HK-2 (cell line): ENCODE results near the gene CRELD2.

ENCODE experiments used
- DNase-seq: peaks from one replicate; pipeline ENCODE4 v3.0.0-alpha.2; 2018; ENCODE audit not compliant: unreplicated experiment

Gene CRELD2

DNA sequence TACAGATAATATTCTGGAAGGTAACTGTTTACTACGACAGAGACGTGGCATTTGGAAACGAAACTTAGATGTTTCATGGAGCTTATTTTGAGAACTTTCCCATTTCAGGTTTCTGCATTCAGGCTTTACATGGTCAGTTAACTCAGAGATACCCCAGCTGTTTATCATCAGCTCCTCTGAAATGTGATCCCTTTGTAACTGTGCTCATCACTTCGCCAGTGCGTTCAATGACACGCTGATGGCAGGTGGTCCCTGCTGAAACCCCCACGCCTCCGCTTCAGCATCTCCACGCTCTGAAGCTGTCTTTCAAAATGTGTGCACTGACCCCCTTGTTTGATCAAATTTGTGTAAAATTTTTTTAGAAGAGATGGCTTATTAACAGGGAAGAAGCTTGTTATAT lies 30.7 kb upstream of the CRELD2 start:
- no peak for DNase-seq

- no peak for DNase-seq
Measured at GRCh38 chr22:49889071-49889470, 29.4 kb upstream of the CRELD2 start.

DNA sequence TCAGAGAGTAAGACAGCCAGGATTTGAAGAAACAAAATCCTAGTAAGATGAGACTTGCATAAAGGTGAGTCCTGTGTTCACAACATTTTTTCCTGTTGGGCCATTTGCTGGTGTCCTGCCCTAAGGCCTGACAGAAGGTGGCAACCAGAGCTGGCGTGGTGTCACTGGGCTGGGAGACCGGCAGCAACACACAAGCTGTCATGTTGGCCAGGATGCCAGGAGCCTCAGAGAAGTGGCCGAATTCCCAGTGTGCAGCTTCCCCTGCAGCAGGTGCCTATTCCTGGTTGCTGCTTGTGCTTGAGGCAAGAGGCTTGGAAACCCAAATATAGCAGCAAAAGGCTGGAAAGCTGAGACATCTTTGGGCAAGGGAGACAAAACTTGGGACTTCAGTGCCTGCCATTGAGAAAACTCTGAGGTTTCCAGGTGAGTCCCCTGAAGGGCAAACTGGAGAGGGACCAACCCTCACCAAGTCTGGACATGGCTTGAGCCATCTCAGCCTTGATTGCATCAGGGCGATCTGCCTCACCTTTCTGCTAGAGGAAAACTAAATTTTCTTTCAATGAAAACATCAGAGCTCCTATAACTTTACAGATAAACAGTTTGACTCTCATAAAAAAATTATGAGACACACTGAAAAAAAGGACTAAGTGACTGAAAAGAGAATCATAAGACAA lies 26.1 kb upstream of the CRELD2 start:
- DNase-seq: no peak

DNA sequence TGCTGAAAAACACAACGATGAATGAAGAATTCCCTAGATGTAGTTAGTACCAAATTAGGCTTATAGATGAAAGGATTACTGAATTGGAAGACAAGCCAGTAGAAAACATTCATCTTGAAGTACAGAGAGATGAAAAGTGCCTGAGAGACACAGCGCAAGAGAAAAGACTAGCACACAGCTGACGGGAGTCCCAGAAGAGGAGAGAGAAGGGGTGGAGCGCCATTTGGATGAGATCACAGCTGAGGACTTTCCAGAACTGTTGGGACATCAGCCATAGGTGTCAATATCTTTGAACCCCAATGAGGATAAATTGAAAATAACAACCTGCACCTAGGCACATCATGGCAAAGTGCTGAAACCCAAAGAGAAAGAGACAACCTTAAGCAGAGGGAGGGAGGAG lies 25.4 kb upstream of the CRELD2 start:
- no peak for DNase-seq

DNA sequence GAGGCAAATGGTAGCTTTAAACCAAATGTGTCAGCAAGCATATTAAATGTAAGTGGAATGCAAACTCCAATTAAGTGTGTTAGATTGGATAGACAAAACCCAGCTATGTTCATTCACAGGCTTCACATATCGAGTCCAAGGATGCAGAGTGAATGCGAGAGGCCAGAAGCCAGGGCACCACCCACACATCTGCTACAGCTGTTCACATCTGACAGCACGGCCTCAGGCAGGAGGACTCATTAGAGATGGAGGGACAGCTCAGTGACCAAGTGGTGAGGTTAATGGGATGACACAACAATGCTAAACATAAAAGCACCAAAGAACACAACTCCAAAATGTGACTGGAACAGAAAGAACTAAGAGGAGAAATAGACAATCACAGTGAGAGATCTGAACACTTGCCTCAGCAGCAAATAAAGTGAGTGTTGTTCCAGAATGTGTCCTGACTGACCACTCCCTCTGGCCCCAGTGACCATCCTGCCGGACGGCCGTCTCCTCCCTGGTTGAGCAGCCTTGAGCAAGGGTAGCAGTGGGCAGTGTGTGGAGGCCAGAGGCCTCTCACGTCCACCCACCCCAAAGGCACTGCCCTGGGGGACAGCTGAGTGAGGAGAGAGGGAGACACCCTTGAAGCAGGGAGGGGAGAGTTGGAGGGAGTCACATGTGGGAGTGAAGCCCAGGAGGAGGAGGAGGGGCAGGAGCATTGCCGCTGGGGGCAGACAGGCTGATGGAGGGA lies 23.9 kb upstream of the CRELD2 start:
- no peak for DNase-seq

GRCh38 chr22:49896201-49896600 lies 22.2 kb upstream of the CRELD2 start:
- no peak for DNase-seq

DNA sequence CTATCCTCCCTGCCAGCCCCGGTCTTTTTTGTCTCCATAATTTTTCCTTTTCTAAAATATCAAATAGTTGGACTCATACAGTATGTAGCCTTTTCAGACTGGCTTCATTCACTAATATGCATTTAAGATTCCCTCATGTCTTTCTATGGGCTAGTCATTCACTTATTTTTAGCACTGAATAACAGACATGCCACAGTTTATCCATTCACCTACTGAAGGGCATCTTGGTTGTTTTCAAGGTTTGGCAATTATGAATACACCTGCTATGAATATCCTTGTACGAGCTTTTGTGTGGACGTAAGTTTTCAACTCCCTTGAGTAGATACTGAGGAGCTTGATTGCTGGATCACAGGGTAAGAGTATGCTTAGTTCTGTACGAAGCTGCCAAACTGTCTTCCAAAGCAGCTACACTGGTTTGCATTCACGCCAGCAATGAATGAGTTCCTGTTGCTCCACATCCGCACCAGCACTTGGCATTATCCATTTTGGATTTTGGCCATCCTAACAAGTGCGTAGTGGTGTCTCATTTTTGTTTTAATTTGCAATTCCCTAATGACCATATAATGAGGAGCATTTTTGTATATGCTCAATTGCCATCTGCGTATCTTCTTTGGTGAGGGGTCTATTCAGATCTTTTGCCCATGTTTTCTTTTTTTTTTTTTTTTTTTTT lies 21.3 kb upstream of the CRELD2 start:
- DNase-seq: no peak

DNA sequence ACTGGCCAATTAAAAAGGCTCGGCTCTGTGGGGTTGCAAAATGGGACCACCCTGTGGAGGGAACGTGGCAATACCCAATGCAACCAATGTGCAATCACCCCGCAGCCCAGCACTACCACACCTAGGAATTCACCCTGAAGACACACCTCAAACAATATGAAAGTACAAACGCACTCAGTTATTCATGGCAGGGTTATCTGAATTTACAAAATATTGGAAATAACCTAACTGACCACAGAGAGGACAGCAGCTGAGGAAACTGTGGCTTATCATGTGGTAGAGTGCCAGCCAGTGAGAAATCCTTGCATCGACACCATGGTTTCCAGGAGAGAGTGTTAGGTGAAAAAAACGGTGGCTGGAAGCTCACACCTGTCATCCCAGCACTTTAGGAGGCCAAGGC lies 18.9 kb upstream of the CRELD2 start:
- no peak for DNase-seq

GRCh38 chr22:49900441-49901230 lies 17.8 kb upstream of the CRELD2 start:
- DNase-seq: no peak

DNA sequence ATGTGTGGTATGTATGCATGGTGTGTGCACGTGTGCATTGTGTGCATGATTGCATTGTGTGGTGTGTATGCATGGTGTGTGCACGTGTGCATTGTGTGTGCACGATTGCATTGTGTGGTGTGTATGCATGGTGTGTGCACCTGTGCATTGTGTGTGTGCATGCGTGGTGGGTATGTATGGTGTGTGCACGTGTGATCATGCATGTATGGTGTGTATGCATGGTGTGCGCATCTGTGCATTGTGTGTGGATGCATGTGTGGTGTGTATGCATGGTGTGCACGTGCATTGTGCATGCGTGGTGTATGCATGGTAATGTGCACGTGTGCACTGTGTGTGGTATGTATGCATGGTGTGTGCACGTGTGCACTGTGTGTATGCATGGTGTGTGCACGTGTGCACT lies 17.0 kb upstream of the CRELD2 start:
- DNase-seq: no peak

GRCh38 chr22:49903322-49904039 lies 15.0 kb upstream of the CRELD2 start:
- no peak for DNase-seq

- no peak for DNase-seq
Measured at GRCh38 chr22:49904040-49904369, 14.4 kb upstream of the CRELD2 start.

DNA sequence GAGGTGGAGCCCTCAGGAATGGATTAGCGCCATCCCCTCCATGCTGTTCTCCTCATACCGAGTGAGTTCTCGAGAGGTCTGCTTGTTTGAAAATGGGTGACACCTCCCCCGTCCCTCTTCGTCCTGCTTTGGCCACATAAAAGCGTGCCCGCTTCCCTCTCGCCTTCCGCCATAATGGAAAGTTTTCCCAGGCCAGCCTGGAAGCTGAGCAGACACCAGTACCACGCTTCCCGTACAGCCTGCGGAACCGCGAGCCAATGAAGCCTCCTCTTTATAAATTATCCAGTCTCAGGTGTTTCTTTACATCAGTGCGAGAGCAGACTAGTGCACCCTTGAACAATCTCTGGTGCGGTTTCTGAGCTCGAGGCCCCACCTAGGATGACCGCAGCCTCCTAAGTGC lies 13.0 kb upstream of the CRELD2 start:
- no peak for DNase-seq

DNA sequence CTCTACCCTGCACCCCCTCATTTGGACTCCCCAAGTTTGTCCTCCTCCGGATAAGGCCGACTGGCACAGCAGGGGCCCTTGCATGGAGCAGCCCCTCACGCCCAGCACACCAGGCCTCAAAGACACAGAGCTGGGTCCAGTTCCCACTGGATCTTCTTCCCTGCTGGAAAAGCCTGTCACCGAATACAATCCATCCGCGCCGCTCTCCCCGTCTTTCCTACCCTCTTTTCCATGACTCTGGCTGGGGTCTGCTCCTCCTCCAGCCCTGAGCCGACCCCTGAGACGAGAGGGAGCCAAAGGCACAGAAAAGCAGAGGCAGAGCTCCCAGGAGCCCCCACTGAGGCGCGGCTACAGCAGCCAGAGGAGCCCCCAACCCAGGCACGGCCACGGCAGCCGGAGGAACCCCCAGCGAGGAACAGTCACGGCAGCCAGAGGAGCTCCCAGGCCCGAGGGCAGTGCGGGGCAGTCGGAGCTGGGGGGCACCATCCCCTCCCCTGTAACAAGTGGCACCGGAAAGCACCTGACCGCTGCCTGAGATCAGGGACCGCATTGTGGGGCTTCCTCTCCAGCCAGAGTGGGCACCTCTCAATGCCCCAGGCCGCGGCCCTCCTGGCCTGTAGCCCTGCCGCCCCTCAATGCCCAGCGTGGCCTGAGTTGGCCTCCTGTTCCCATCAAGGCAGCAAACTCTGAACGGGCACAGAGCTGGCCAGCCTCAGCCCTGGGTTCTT lies 12.2 kb upstream of the CRELD2 start:
- no peak for DNase-seq

- DNase-seq: no peak
Measured at GRCh38 chr22:49906799-49907290, 11.6 kb upstream of the CRELD2 start.

DNA sequence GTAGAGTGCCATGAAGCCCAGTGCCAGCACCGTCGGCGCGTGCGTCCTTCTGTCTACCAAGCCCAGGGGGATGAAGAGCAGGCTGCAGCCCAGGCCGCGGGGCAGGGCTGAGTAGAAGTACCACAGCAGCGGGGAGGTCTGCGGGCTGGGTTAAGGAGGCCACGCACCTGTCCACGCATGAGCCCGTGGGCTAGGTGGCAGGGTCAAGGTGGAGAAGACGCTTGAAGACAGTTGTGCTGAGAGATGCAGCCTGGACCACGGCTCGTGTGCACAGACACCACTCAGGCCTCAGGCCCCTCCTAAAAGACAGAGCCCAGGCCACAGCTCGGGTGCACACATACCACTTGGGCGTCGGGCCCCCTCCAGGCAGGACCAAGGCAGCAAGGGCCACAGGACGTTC lies 10.6 kb upstream of the CRELD2 start:
- DNase-seq: no peak

DNA sequence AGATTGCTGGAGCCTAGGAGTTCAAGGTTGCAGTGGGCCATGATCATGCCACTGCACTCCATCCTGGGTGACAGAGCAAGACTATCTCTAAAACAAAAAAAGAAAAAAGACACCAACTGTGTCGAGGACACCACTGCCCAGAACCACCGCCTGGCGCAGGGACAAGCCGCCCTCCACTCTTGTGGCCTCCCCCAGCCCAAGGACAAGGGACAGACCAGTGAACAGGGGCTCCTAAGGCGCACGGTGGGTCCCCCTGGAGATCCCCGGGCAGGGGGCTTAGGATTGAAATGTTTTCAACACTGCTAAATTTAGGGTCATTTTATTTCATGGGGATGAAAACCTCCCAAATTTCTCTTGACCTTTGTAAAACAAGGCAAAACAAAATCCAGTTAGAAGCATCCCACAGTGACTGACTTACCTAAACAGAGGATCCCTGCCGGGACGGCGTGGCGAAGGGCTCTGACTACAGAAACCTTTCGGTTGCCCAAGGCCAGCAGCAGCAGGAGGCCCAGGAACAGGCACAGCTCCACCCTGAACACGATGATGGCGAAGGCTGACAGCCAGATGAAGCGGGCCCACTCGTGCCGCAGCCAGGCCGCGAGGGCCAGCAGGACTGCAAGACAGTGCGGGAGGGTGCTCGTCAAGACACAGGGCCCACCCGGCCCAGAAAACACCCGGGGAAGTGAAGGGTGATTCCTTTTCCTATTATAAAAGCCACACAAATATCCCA lies 8.8 kb upstream of the CRELD2 start:
- DNase-seq: no peak

GRCh38 chr22:49910229-49911155 lies 7.9 kb upstream of the CRELD2 start:
- no peak for DNase-seq
